GM12892 (cell line): Measurements from ENCODE around the gene GSTO2.

Experiments used
- POLR2A ChIP-seq: IDR thresholded peaks from 2 replicates; pipeline ENCODE4 v1.6.1; 2011; ENCODE audit warnings: low read depth, low read length, control low read depth
- POLR2AphosphoS5 ChIP-seq: IDR thresholded peaks from 2 replicates; pipeline ENCODE4 v1.6.1; 2011; ENCODE audit warnings: low read depth, low read length, control low read depth
- TAF1 ChIP-seq: IDR thresholded peaks from 2 replicates; pipeline ENCODE4 v1.6.1; 2011; ENCODE audit warnings: low read depth, mild to moderate bottlenecking, control low read depth, low read length, borderline replicate concordance

DNA sequence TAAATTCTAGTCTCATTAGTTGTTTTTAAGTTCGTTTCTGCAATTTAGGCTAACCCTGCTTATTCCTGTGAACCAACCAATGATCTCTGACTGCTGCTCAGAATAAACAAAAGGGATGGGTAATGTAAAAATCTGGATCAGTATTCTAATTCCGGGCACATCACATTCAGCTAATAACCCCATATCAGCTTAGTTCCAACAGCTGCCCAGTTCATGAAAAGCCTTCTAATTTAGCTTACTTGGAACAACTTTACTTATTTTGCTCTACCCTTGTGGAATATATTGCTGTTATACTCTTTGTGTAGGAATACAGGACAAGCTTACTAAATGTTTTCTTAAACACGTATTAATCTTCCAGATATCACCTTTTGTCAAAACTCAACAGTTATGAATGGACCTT lies 33.2 kb upstream of the GSTO2 start:
- no peak for TF ChIP-seq POLR2A
- no peak for TF ChIP-seq POLR2AphosphoS5
- TF ChIP-seq TAF1 = no peak
